Limb (tissue), 2 donors: ENCODE data around the gene CNOT6.
"Not testable (repeated sequence)": the region's sequence is repeated elsewhere in the genome, so short reads cannot be mapped to it uniquely, and the experiment has no call there.

Experiments used
- DNase-seq, 2 donors: peaks; one replicate each; pipeline ENCODE4 v3.0.0-alpha.2; 2016; ENCODE audit errors: extremely low spot score in 2 of 2

CNOT6 gene

DNA sequence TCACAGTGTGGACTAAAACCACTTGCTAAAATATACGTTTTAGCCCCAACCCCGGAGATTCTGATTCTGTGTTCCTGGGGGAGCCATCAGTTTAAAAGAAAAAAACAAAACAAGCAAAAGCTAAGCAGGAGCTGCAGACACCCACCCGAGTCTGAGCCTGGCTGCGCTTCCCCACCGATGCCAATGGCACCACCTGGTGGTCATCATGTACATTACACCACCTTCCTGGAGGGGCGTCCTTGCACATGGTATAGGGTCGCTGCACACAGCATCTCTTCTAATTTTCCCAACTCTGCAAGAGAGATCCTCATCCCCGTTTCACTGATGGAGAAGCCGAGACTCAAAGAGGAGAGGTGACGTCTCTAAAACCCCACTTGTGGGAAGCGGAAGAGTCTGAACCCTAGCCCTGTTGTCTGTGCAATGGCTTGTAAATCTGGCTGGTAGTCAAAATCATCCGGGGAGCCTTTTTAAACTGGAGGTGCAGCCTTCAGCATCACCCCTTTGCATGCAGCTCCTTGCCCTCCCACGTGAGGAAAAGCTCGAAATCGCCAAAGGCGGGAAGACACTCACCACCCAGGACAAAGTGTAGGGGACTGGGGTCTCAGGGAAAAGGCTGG is 23.1 kb upstream of the CNOT6 start:
- DNase-seq, result peak; percentile 75 to 83

DNA sequence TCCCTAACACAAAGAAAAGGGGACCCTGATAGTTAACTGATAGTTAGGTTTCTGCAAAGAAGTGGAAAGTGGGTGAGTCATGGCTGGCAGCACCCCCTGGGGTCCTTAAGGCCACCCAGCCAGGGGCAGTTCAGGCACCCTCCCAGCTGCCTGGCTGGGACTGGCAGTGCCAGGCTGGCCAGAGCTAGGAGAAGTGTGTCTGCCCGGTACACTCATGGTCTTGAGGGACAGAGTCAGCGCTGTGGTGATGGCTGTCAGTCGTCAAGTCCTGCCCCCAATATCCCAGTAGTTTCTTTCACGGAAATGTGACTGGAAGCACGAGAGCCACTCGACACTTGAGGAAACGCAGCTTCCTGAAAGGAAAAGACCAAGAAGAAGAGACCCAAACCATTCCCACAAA is 22.3 kb upstream of the CNOT6 start:
- no peak for DNase-seq

DNA sequence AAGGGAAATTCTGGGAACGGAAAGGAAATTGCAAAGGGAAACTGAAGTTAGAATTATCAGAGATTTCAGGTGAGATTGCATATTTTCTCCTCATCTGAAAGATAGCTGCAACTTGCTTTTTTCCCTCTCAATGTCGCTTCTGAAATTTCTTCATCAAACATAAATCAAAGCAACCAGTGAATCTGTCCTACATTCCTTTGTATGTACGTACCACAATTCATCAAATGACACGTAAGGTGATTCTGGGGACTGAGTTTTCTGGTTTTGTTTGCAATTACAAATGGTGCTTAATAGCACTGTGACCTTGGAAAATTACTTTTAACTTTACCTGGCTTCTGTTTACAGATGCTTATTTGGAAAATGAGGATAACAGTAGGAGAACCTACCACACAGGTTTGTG is 21.9 kb upstream of the CNOT6 start:
- no peak for DNase-seq

DNA sequence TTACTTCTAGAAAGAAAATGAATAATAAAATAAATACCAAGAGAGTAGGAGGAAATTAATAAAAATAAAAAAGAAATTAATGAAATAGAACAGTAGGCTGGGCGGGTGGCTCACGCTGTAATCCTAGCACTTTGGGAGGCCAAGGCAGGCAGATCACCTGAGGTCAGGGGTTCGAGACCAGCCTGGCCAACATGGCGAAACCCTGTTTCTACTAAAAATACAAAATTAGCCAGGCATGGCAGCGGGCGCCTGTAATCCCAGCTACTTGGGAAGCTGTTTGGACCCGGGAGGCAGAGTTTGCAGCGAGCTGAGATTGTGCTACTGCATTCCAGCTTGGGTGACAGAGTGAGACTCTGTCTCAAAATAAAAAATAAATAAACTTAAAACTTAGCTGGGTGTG is 20.8 kb upstream of the CNOT6 start:
- DNase-seq, result not testable (repeated sequence)

DNA sequence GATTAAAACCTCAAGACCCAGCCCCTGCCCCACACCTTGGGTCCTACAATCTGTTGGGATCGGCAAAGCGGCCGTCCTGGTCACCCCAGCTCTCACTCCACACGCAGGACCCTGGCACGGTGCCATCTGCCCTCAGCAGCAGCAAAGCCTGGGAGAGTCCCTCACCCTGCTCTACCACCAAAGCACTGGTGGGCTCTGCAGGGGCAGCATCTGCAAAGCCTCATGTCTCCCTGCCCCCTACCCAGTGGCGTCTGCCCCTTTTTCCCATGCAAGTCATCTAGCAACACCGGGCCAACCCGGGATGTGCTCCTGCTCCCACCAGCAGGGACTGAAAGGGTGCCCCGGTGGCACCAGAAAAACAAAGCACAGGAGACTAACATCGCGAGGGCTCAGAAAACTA is 19.6 kb upstream of the CNOT6 start:
- DNase-seq, result no peak

DNA sequence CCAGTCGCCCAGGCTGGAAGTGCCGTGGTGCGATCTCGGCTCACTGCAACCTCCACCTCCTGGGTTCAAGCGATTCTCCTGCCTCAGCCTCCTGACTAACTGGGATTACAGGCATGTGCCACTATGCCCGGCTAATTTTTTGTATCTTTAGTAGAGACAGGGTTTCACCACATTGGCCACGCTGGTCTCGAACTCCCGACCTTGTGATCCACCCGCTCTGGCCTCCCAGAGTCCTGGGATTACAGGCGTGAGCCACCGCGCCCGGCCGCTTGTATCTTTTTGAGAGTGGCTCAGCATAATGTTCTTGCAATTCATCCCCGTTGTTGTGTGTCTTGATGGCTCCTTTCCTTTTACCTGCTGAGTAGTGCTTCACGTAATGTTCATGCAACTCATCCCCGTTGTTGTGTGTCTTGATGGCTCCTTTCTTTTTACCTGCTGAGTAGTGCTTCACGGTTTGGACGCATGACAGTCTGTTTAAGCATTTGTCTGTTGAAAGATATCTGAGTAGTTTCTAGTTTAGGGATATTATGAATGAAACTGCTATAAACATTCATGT is 18.1 kb upstream of the CNOT6 start:
- DNase-seq, result not testable (repeated sequence)

DNA sequence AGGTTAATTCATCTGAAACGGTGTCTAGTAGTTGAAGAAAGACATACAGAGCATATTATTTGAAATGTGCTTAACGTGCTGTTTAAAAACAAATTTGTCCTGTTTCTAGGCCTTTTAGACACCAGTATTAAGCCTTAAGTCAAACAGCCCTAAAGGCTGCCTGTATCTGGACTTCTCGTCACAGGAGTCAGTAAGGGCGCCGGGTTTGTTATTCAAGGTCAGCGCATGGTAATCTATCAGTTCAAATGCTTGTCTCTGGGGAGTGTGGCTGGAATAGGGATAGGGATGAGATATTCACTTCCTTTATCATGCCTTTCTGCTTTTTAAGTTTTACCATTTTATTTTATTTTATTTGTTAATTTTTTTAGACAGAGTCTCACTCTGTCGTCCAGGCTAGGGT is 9.4 kb upstream of the CNOT6 start:
- DNase-seq, result no peak

DNA sequence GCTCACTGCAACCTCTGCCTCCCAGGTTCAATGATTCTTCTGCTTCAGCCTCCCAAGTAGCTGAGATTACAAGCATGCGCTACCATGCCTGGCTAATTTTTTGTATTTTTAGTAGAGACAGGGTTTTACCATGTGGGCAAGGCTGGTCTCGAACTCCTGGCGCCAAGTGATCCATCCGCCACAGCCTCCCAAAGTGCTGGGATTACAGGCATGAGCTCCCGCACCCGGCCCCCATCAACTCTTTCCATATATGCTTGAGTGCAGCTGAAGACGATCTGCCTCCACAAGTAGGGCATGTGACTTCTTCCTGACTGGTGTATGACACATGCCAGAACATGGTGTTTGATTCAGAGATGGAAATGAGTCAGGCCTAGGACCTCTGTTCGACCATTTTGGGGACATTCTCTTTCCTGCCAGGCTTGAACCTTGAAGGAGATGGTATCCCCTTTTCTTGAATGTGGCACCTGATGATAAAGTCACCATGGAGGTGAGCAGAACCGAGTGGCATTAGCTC is 7.5 kb upstream of the CNOT6 start:
- no peak for DNase-seq

DNA sequence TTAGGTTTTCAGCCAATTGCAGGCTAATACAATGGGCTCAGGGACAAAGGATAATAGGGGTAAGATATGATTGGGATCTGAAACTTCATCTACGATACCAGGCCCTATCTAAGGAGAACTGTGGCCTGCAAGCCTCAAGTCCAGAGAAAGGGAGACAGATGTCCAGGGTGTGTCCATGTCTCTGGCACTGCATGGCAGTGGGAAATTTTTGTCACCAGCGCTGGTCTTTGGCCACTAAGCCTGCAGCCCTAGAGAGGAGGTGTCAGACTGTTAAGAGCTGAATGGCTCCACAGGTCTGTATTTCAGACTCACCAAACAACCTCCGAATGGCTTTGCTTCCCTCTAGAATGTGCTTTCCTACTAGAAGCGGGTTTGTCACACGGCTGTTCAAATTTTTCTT is 6.6 kb upstream of the CNOT6 start:
- no peak for DNase-seq

DNA sequence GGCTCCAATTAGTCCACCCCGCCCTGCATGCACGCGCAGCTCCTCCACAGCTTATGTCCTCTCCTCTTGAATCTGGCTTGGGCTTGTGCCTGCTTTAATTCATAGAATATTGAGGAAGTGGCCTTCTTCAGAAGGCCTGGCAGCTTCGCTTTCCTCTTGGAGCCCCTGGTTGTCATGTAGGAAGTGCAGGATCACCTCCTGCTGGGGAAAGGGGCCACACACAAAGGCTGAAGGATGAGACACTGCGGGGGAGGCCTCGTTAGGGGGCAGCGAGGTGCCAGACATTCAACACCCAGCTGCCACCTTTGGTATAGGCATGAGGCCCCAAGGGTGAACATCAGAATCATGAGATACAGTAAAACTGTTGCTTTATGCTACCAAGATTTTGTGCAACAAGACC is 2.7 kb upstream of the CNOT6 start:
- no peak for DNase-seq

DNA sequence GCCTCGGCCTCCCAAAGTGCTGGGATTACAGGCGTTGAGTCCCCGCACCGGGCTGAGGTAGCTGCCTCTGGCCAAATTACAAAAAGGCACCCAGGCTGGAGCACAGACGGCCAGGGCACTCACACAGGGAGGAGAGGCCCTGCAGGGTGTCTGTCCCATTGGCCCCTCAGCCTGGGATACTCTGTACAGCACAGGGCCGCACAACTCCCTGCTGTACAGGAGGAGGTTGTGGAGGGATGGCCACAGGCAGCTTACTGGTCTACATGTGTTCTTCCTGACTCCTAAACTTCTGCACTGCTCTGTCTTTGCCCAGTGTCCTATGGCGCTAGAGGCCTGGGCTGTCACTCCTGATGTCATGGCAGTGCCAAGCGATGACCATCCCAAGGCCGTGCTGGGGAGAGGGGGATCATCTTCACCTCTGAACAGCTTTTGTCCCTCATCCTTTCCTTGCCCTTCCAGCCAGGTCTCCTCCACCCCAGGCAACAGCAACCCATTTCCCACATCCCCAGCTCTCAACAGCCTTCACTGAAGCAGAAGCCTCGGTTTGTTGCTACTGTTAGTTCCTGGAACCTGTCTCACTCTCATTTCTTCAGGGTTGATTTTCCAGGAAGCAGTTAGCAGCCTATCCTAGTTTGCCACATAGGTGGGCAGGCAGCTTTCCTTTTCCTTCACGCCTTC is 1.8 kb upstream of the CNOT6 start:
- DNase-seq, result no peak

DNA sequence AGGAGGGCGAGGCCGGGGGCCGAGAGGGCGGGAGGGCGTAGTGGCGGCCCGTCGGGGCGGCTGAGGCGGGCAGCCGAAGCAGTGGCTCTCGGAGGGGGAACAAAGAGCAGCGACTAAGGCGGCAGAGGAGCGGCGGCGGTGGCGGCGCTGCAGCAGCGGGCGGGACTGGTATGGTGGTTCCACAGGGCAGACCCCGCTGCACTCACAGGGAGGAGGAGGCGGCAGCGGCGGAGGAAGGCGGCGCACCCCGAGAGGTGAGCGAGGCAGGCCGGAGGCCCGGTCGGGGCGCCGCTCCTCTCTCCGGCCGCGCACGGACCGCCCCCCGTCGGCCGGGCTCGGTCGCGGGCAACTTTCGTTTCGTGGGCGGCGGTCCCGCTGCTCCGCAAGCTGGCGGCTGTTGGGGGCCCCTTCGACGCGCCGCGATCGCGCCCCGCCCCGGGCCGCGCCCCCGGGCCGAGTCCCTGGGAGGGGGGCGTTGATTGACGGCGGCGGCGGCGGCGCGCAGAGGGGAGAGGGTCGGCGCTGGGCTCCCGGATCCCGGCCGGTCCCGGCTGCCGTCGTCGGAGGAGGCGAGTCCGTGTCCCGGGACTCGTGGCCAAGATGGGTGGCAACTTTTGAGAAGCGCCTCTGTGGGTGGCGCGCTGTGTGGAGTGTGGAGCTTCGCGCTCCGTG is 467 bp downstream of the CNOT6 start:
- DNase-seq, result peak in 1 of 2 donors; percentile 77

DNA sequence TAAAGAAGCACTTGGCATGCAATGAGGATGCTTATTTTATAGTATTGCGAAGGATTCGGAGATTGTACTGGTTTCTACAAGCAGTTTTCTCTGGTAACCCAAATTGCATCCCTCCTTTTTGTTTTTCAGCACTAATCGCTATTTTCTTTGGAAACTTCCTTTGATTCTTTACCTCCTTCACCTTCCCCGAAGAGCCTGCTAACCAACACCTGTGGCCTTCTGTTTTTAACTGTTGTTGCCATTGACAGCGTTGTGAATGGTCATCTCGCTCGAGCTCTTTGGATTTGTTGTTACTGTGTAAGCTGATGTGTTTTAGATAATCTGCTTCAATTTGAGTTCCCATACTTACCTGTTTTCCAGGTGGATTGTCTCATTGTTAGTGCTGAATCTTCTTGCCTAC is 1.1 kb downstream of the CNOT6 start:
- DNase-seq, result no peak

DNA sequence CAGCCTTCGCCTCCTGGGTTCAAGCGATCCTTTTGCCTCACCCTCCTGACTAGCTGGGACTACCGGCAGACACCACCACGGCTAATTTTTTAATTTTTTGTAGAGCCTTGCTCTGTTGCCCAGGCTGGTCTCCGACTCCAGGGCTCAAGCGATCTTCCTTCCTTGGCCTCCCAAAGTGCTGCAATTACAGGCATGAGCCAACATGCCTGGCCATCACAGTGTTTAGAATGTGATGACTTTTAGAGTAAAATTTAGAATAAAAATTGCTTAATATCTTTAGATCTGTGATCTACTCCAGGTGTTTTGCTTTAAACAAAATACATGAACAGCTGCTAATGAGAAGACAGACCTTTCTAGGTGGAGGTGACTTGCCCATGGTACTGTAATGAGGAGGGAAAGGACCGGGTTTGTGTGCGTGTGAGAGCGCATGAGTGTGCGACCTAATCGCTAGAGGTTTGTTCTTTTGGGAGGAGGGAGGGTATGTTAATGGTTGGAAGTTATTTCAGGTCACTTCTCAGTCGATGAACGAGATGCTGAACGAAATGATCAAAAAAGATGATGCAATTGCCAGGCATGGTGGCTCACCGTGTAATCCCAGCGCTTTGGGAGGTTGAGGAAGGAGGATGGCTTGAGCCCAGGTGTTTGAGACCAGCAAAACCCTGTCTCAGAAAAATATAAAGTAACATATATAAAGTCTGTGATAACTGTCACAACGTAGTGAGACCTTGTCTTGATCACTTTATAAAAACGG is 2.0 kb downstream of the CNOT6 start:
- DNase-seq, result no peak

DNA sequence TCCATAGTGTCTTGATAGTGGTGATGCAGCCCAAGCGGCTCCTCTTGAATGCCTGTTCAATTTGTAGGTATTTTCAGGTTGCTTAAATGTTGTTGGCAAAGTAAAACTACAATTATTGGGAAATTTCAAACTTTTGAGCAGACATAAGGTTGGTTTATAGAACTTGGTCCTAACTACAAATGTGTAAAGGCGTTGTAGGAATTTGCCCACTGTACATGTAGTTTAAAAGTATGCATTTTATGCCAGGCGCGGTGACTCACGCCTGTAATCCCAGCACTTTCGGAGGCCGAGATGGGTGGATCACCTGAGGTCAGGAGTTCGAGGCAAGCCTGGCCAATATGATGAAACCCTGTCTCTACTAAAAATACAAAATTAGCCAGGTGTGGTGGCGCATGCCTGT is 2.6 kb downstream of the CNOT6 start:
- DNase-seq, result not testable (repeated sequence)

DNA sequence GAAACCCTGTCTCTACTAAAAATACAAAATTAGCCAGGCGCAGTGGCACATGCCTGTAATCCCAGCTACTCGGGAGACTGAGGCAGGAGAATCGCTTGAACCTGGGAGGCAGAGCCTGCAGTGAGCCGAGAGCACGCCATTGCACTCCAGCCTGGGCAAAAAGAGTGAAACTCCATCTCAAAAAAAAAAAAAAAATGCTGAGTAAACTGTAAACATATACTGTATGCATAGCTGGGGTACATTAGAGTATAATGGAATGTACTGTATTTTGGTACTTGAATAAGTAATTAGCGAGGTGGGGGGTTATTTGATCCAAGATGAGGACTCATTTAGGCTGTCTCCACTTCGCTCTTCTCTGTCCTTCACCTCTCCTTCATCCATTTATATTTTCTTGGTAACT is 3.7 kb downstream of the CNOT6 start:
- DNase-seq, result not testable (repeated sequence)

DNA sequence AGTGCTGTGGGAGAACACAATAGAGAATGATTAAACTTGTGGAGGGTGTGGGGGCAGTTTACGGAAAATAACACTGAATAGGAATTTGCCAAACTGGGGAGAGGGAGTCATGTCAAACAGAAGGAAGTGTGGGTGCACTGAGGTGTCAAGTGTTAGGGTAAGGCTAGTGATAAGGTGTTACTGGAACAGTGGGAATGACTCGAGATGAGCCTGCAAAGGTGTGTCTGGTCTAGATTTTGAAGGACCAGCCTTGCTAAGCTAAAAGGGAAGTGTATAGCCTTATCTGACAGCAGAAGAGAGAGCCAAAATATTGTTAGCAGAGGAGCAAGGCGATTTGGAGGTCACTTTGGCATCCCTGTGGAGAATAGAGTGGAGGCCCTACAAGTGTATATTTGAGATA is 4.2 kb downstream of the CNOT6 start:
- no peak for DNase-seq

DNA sequence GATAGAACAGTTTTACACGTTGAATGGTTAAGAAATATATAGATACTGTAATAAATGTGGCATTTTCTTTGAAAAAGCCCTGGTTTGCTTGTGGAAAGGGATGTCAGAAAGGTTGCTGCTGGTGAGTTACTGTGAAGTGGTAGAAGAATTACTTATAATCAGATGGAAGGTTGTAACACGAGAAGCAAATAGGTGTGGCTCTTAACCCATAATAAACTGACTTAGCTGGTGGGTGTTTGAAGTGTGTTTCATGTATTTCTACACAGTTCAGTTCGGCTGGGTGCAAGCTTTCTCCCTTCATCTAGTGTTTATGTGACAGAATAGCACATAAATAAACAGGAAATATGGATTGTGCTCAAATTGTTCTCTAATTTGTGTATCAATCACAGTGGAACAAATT is 5.5 kb downstream of the CNOT6 start:
- no peak for DNase-seq

DNA sequence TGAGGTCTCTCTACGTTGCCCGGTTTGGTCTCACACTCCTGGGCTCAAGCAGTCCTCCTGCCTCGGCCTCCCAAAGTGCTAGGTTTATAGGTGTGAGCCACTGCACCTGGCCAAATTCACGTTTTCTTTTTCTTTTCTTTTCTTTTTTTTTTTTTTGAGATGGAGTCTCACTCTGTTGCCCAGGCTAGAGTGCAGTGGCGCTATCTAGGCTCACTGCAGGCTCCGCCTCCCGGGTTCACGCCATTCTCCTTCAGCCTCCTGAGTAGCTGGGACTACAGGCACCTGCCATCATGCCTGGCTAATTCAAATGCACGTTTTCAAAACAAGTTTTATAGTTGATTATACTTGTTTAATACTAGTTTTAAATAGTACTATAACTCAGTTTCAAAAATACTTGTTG is 6.1 kb downstream of the CNOT6 start:
- not testable (repeated sequence) for DNase-seq

DNA sequence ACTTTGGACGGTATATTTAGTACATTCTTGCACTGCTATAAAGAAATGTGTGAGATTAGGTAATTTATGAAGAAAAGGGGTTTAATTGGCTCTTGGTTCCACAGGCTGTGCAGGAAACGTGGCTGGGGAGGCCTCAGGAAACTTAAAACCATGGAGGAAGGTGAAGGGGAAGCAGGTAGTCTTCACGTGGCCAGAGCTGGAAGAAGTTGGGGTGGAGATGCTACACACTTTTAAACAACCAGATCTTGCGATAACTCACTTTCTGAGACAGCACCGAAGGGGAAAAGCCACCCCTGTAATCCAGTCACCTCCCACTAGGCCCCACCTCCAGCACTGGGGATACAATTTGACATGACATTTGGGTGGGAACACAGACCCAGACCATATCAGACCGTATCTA is 13.5 kb downstream of the CNOT6 start:
- DNase-seq, result no peak

DNA sequence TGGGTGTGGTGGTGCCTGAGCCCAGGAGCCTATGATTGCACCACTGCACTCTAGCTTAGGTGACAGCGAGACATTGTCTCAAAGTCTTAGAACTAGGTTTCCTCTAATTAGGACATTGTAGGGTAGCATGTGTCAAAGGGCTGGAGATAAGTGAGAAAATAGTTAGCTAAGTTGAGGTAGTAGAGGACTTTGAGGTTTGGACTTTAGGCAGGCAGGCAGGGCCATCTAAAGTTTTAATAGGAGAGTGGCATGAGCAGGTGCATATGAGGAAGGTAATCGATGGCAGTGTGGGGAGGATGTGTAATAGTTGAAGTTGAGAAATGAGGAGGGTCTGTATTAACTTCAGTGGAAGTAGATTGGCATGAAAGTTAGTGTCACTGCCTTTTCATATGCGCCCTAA is 21.1 kb downstream of the CNOT6 start:
- DNase-seq, result no peak

DNA sequence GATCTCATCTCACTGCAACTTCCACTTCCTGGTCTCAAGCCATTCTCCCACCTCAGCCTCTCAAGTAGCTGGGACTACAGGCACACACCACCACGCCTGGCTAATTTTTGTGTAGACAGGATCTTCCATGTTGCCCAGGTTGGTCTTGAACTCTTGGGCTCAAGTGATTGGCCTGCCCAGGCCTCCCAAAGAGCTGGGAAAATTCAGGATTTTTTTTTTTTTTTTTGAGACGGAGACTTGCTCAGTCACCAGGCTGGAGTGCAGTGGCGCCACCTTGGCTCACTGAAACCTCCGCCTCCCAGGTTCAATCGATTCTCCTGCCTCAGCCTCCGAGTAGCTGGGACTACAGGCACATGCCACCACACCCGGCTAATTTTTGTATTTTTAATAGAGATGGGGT is 21.8 kb downstream of the CNOT6 start:
- not testable (repeated sequence) for DNase-seq
